Islet precursor cell (in vitro differentiated cells): ENCODE results near the gene ACTR3.

Experiments used
- DNase-seq: peaks from one replicate; pipeline ENCODE4 v3.0.0-alpha.2; 2018

The ACTR3 gene

GRCh38 chr2:114007436-114007835, 117.5 kb downstream of the ACTR3 start:
- DNase-seq, result no peak

GRCh38 chr2:114008720-114009119, 118.8 kb downstream of the ACTR3 start:
- DNase-seq, result no peak

- no peak for DNase-seq
Measured at GRCh38 chr2:114009205-114009944, 119.5 kb downstream of the ACTR3 start.

GRCh38 chr2:114010001-114010400, 120.1 kb downstream of the ACTR3 start:
- no peak for DNase-seq

GRCh38 chr2:114011713-114012112, 121.8 kb downstream of the ACTR3 start:
- DNase-seq, result no peak
